Sigmoid colon (tissue), 7 donors: ENCODE data around the gene C19orf67. TPM values are rescaled to one million over a fixed set of nuclear protein-coding genes. Genes with fewer than 3 reads are reported as not detected.

Experiments used
- DNase-seq: peaks from one replicate; pipeline ENCODE4 v3.0.0-alpha.2; 2019
- H3K27ac ChIP-seq, 4 donors: fragments of 200-600 bp; sonication (generic); one replicate each; pipeline ENCODE4 v1.5.1; 2016 to 2019; ENCODE audit warnings: mild to moderate bottlenecking in 1 of 4
- H3K27me3 ChIP-seq, 3 donors: fragments of 200-600 bp; sonication (generic); one replicate each; pipeline ENCODE4 v1.5.1; 2019; ENCODE audit warnings: mild to moderate bottlenecking in 1 of 3
- H3K36me3 ChIP-seq, 4 donors: fragments of 200-600 bp; sonication (generic); one replicate each; pipeline ENCODE4 v1.5.1; 2016 to 2019
- H3K4me1 ChIP-seq, 4 donors: fragments of 200-600 bp; sonication (generic); one replicate each; pipeline ENCODE4 v1.5.1; 2017 to 2019
- H3K4me3 ChIP-seq, 4 donors: fragments of 200-600 bp; sonication (generic); one replicate each; pipeline ENCODE4 v1.5.1; 2017 to 2019; ENCODE audit warnings: mild to moderate bottlenecking in 2 of 4, moderate library complexity in 1 of 4
- H3K9me3 ChIP-seq, 4 donors: fragments of 200-600 bp in 3 of 4; sonication (generic) in 3 of 4; one replicate each; pipeline versions ENCODE4 v1.5.1 to v1.6.1; 2013 to 2019
- CTCF ChIP-seq, 4 experiments: fragments of 450-650 bp in 3 of 4; fragments of 200-600 bp in 1 of 4; IDR thresholded peaks; one replicate each; pipeline ENCODE4 v1.5.1; 2016 to 2019; ENCODE audit warnings: antibody characterized with exemption in 4 of 4, mild to moderate bottlenecking in 3 of 4, moderate library complexity in 2 of 4
- EP300 ChIP-seq, 4 donors: sonication (generic); formaldehyde crosslinking; IDR thresholded peaks; one replicate each; pipeline ENCODE4 v1.6.1; 2017; ENCODE audit warnings: antibody characterized with exemption in 4 of 4
- POLR2A ChIP-seq, 2 donors: fragments of 450-650 bp; IDR thresholded peaks; one replicate each; pipeline ENCODE4 v1.6.1; 2016; ENCODE audit warnings: antibody characterized with exemption in 2 of 2, mild to moderate bottlenecking in 2 of 2, moderate library complexity in 2 of 2
- POLR2AphosphoS5 ChIP-seq, 4 donors: sonication (generic); formaldehyde crosslinking; IDR thresholded peaks; one replicate each; pipeline ENCODE4 v1.6.1; 2017; ENCODE audit warnings: antibody characterized with exemption in 4 of 4
- WGBS, 2 donors: extraction: QIAGEN DNeasy Blood & Tissue Kit; methylation state at CpG; one replicate each; pipeline ENCODE4 v1.1.7; 2013; 5-methylcytosine and 5-hydroxymethylcytosine counted together
- intact Hi-C: fragments of 100-400 bp; cut with DNase I; formaldehyde crosslinking; loops from one replicate; pipeline ENCODE4 v1.15.1; 2023
- polyA plus RNA-seq, 3 donors: library from polyadenylated mRNA; stranded (reverse); fragments of 200-250 nt; gene quantifications; one replicate each; pipeline ENCODE4 v1.2.3, GENCODE V29; 2013
- total RNA-seq, 4 donors: library from RNA; depleted of rRNA; stranded (reverse); fragments of >200 nt; gene quantifications; one replicate each; pipeline ENCODE4 v1.1.0, GENCODE V29; 2016
- donor health status: healthy with polysubstance abuse.
- donor health status: Bipolar disorder and iron deficiency.
- donor health status: healthy.

C19orf67 gene
- total and polyA plus RNA-seq, 7 donors = 0.06 TPM; not detected in 6

GRCh38 chr19:14115756-14116155 lies 30.2 kb upstream of the C19orf67 start:
- TF ChIP-seq EP300 (IDR thresholded peaks at IDR 0.05) (no peak), POLR2A (IDR thresholded peaks at IDR 0.05) (no peak), CTCF (IDR thresholded peaks at IDR 0.05) (no peak), POLR2AphosphoS5 (IDR thresholded peaks at IDR 0.05) (no peak)
- Histone ChIP-seq H3K4me3 (no peak overlapping the region), H3K9me3 (no peaks in the 10 kb centered on the region), H3K27me3 (no peaks in the 10 kb centered on the region), H3K27ac (peak overlapping the region; percentile 87 to 100 (median 96)), H3K36me3 (no peaks in the 10 kb centered on the region), H3K4me1 (peaks cover 0 to 80% (median 74%) of the 10 kb centered on the region in 4 donors)
- WGBS, 2 donors = 87 to 88% methylated on average over 5 of the region's 5 CpGs
- intact Hi-C loops = loop anchor here (1.0 to 2.0 kb wide), 2 partner anchors 21 to 25 kb away; partner anchors contain the start of gene SAMD1
- DNase-seq = no peak

GRCh38 chr19:14114854-14115253 lies 29.3 kb upstream of the C19orf67 start:
- DNase-seq = peak; percentile 76
- Histone ChIP-seq H3K9me3 (no peaks in the 10 kb centered on the region), H3K36me3 (no peaks in the 10 kb centered on the region), H3K4me3 (no peak overlapping the region), H3K27me3 (no peaks in the 10 kb centered on the region), H3K27ac (peak overlapping the region; percentile 87 to 100 (median 96)), H3K4me1 (peaks cover 0 to 88% (median 73%) of the 10 kb centered on the region in 4 donors)
- no peak for TF ChIP-seq EP300 (IDR thresholded peaks at IDR 0.05)
- no peak for TF ChIP-seq POLR2AphosphoS5 (IDR thresholded peaks at IDR 0.05)
- TF ChIP-seq POLR2A (IDR thresholded peaks at IDR 0.05) = no peak
- TF ChIP-seq CTCF (IDR thresholded peaks at IDR 0.05) = peak in 3 of 4 experiments; percentile 56 to 63 (median 60)
- 25 to 29% methylated on average over 9 of the region's 9 CpGs for WGBS, 2 donors
- intact Hi-C loops = loop anchor here (1.0 to 2.0 kb wide), 2 partner anchors 21 to 24 kb away; partner anchors contain the start of gene SAMD1

GRCh38 chr19:14114439-14114838 lies 28.9 kb upstream of the C19orf67 start:
- WGBS, 2 donors = 90 to 93% methylated on average over 7 of the region's 7 CpGs
- TF ChIP-seq POLR2AphosphoS5 (IDR thresholded peaks at IDR 0.05) (no peak), CTCF (IDR thresholded peaks at IDR 0.05) (no peak), POLR2A (IDR thresholded peaks at IDR 0.05) (no peak), EP300 (IDR thresholded peaks at IDR 0.05) (no peak)
- Histone ChIP-seq H3K27me3 (no peaks in the 10 kb centered on the region), H3K36me3 (no peaks in the 10 kb centered on the region), H3K4me3 (no peak overlapping the region), H3K27ac (peak overlapping the region; percentile 87 to 100 (median 96)), H3K4me1 (peaks cover 0 to 84% (median 69%) of the 10 kb centered on the region in 4 donors), H3K9me3 (no peaks in the 10 kb centered on the region)
- DNase-seq = no peak
- intact Hi-C loops = loop anchor here (2.0 kb wide), 1 partner anchor 24 kb away; the partner anchor contains the start of gene SAMD1

GRCh38 chr19:14113762-14114414 lies 28.3 kb upstream of the C19orf67 start:
- no peak overlapping the region for H3K4me3 ChIP-seq

More at GRCh38 chr19:14113762-14114414, 28.3 kb upstream of the C19orf67 start:
- TF ChIP-seq POLR2AphosphoS5 (IDR thresholded peaks at IDR 0.05) = no peak
- no peak for TF ChIP-seq EP300 (IDR thresholded peaks at IDR 0.05)
- TF ChIP-seq CTCF (IDR thresholded peaks at IDR 0.05) = no peak
- no peak for TF ChIP-seq POLR2A (IDR thresholded peaks at IDR 0.05)
- no peaks in the 10 kb centered on the region for H3K27me3 ChIP-seq
- intact Hi-C loops = loop anchor here (2.0 kb wide), 2 partner anchors 23 to 41 kb away; partner anchors contain the start of genes MISP3 and SAMD1
- no peak for DNase-seq
- H3K9me3 ChIP-seq = no peaks in the 10 kb centered on the region
- H3K36me3 ChIP-seq = no peaks in the 10 kb centered on the region
- peak overlapping the region; percentile 87 to 100 (median 96) for H3K27ac ChIP-seq
- H3K4me1 ChIP-seq = peaks cover 0 to 84% (median 63%) of the 10 kb centered on the region in 4 donors
- 83 to 87% methylated on average over 18 of the region's 18 CpGs for WGBS, 2 donors
